ENCODE measurements around the gene SF3A2.

DNA sequence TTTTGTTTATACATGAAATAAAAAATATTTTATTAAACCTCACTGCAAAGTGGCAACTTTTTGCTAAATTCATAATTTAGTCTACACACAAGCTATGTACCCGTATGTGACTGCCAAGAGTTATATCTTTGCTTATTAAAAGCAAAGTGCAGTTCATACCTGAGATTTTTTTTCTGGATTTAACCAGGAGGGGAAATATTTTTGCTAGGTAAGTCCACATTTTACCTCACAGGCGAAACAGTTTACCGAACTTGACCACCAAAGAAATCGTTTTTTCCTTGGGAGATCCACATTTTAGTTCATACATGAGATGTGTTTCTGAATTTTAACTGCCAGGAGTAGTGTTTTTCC, 31.8 kb downstream of the SF3A2 start:
- no peak for TF ChIP-seq POLR2A (IDR thresholded peaks at IDR 0.05)
- TF ChIP-seq, protein P1, sequence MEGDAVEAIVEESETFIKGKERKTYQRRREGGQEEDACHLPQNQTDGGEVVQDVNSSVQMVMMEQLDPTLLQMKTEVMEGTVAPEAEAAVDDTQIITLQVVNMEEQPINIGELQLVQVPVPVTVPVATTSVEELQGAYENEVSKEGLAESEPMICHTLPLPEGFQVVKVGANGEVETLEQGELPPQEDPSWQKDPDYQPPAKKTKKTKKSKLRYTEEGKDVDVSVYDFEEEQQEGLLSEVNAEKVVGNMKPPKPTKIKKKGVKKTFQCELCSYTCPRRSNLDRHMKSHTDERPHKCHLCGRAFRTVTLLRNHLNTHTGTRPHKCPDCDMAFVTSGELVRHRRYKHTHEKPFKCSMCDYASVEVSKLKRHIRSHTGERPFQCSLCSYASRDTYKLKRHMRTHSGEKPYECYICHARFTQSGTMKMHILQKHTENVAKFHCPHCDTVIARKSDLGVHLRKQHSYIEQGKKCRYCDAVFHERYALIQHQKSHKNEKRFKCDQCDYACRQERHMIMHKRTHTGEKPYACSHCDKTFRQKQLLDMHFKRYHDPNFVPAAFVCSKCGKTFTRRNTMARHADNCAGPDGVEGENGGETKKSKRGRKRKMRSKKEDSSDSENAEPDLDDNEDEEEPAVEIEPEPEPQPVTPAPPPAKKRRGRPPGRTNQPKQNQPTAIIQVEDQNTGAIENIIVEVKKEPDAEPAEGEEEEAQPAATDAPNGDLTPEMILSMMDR (IDR thresholded peaks at IDR 0.05): no peak
